ENCODE measurements around the gene NEK6.

NEK6 gene

DNA sequence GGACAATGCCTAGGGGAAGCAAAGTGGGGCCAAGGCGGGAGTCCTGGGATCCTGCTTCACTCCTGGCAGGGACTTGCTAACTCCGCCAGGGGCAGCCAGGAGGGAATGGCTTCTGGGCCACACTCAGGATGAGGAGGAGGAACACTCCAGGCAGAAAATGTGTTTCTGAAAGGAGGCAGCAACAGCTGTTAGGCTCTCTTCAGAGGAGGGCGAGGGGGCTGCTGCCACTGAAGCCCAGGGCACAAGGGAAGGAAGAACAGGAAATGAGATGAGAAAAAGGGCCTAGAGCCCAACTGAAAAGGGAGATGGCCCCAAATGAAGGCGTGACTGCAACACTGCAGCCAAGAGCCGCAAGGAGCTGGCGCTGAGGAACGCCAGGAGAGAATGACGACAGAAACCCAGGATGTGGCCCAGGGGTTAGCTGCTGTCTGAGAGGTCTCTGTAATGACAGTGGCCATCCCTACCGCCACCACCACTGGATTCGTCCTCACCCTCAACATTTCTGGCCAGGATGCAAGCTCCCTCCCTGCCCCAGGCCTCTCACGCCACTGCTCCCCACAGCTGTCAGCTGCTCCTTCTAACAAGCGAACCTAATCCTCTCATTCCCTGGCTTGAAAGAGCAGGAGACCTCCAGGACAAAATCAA, 141.7 kb downstream of the NEK6 start:
- no peak for DNase-seq
- Histone ChIP-seq H2AFZ (ENCODE audit: low read depth, low read length) (no peak overlapping the region), H3K4me1 (ENCODE audit: insufficient read depth, low read length) (no peaks in the 10 kb centered on the region), H3K79me2 (ENCODE audit: insufficient read depth, low read length) (peaks cover 99% of the 10 kb centered on the region), H3K4me2 (ENCODE audit: insufficient read depth, low read length) (no peak overlapping the region), H3K9ac (ENCODE audit: low read depth, low read length) (no peak overlapping the region), H3K27me3 (ENCODE audit: insufficient read depth, low read length, poor library complexity) (no peaks in the 10 kb centered on the region), H3K36me3 (ENCODE audit: insufficient read depth, low read length) (peaks cover 73% of the 10 kb centered on the region), H3K9me3 (ENCODE audit: insufficient read depth, low read length, severe bottlenecking) (no peaks in the 10 kb centered on the region), H3K27ac (ENCODE audit: low read length) (no peak overlapping the region), H3K4me3 (ENCODE audit: low read depth in 1 of 2, low read length in 2 of 2) (no peak overlapping the region), H4K20me1 (ENCODE audit: insufficient read depth, low read length) (peaks cover 66% of the 10 kb centered on the region)
- no peak for ATAC-seq (ENCODE audit: insufficient read depth, low read depth)
- no peak for TF ChIP-seq EZH2 (IDR thresholded peaks at IDR 0.05; ENCODE audit: borderline replicate concordance, low read depth, low read length, severe bottlenecking)
- no peak for TF ChIP-seq CTCF (IDR thresholded peaks at IDR 0.05; ENCODE audit: borderline replicate concordance, extremely low read depth, low read length, poor library complexity, severe bottlenecking)

DNA sequence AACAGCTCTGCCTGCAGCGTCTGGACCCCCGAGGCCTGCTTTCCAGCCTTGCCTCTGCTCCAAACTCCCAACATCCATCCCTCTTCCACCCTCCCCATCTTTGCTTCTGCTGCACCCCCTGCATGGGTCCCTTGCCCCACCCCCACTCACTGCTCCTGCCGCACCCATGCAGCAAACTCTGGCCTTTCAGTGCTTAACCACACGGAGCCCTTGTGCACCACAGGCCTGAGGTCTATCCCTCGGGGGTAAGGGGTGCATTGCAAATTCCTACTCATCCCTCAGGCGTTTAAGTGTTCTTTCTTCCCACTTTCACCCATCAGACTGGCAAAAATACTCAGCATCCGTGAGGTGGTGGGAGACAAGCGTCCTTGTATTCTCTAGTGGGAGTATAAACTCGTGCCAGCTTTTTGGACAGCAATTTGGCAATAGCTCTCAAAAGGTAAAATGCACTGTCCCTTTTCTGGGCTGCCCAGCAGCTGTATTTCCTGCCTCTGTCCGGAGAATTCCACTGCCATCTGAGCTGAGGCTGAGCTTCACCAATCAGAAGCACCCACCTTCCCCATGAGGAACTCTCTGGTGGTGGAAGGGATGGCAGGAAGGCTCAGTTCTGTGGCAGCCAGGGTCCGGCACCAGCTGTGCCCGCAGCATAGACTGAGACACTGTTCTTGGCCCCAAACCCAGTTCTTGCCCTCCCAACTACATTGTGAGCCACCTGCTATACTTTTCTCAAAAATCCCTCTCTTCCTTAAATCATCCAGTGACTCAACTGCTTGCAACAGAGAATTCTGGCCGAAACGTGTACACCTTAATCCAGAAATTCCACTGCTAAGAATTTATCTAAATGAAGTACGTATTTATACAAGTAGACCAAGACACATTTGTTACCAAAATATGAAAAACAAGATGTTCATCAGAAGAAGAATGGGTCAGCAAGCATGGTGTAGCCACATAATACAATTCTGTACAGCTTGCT, 142.5 kb downstream of the NEK6 start:
- no peak for DNase-seq
- H3K36me3 ChIP-seq (ENCODE audit: insufficient read depth, low read length): peaks cover 79% of the 10 kb centered on the region
- no peaks in the 10 kb centered on the region for H3K27me3 ChIP-seq (ENCODE audit: insufficient read depth, low read length, poor library complexity)
- H3K4me2 ChIP-seq (ENCODE audit: insufficient read depth, low read length): no peak overlapping the region
- H3K4me1 ChIP-seq (ENCODE audit: insufficient read depth, low read length): no peaks in the 10 kb centered on the region
- H2AFZ ChIP-seq (ENCODE audit: low read depth, low read length): no peak overlapping the region
- TF ChIP-seq CTCF (IDR thresholded peaks at IDR 0.05; ENCODE audit: borderline replicate concordance, extremely low read depth, low read length, poor library complexity, severe bottlenecking): no peak
- TF ChIP-seq EZH2 (IDR thresholded peaks at IDR 0.05; ENCODE audit: borderline replicate concordance, low read depth, low read length, severe bottlenecking): no peak
- peaks cover 69% of the 10 kb centered on the region for H4K20me1 ChIP-seq (ENCODE audit: insufficient read depth, low read length)
- ATAC-seq (ENCODE audit: insufficient read depth, low read depth): no peak
- H3K9me3 ChIP-seq (ENCODE audit: insufficient read depth, low read length, severe bottlenecking): no peaks in the 10 kb centered on the region
- H3K79me2 ChIP-seq (ENCODE audit: insufficient read depth, low read length): peaks cover 91% of the 10 kb centered on the region
- no peak overlapping the region for H3K27ac ChIP-seq (ENCODE audit: low read length)
- no peak overlapping the region for H3K9ac ChIP-seq (ENCODE audit: low read depth, low read length)
- H3K4me3 ChIP-seq (ENCODE audit: low read depth in 1 of 2, low read length in 2 of 2): no peak overlapping the region
